Limb (tissue), 2 donors: ENCODE measurements around the gene STX11.
A peak's percentile ranks its signal among the peaks of the same experiment; 100 is the strongest.

Experiments
- DNase-seq, 2 donors: peaks; one replicate each; pipeline ENCODE4 v3.0.0-alpha.2; 2016; ENCODE audit errors: extremely low spot score in 2 of 2

The STX11 gene

DNA sequence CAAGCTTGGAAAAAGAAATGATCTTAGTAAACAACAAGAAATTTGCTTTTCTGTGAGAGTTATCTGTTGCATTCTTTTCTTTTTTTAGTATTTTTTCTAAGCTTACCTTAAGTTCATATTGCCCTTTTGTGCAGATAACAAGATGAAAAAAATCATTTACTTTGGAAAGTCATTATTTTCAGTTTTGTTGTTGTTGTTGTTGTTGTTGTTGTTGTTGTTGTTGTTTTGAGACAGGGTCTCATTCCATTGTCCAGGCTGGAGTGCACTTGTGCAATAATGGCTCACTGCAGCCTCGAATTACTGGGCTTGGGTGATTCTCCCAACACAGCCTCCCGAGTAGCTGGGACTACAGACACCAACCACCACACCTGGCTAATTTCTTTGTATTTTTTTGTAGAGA, 8.8 kb upstream of the STX11 start:
- no peak for DNase-seq

DNA sequence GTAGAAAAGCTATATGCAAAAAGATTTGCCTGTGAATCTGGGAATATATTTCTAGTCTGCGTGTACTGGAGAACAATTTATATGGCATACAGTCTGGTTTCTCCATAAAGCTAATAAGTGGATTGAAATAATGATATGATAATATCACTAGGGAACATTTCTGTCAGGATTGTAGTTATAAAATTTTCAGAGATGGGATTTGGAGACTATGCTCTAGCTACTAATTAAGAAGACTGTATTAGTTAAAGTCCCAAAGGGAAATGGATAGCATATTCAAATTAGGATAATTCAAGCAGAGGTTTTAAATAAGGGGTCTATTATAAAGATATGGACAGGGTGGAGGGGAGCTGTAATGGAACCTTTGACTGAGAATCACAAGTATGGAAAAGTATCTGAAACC, 7.2 kb upstream of the STX11 start:
- no peak for DNase-seq

DNA sequence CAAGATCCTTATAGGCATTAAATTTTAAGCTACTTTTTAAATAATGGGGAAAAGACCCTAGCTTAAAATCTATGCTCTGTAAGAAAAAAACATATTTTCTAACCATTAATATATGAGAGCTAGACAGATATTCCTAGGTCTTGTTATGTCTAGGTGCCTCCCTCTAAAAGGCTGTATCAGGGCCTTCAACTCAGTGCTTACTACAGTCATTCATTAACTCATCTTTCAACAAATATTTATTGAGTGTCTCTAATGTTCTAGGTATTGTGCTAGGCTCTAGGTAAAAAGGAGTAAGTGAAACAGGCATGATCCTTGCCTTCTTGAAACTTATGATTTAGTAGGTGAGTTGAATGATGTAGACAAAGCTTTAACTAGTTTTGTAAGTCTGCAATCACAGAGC, 6.4 kb upstream of the STX11 start:
- no peak for DNase-seq

DNA sequence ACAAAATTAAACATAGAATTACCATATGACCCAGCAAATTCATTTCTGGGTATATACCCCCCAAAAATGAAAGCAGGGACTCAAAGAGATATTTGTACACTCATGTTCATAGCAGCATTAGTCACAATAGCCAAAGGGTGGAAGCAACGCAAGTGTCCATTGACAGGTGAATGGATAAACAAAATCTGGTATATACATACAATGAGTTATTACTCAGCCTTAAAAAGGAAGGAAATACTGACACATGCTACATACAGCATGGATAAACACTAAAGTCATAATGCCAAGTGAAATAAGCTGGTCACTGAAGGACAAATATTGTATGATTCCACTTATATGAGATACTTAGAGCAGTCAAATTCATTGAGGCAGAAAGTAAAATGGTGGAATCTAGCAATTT, 5.3 kb upstream of the STX11 start:
- DNase-seq = no peak

DNA sequence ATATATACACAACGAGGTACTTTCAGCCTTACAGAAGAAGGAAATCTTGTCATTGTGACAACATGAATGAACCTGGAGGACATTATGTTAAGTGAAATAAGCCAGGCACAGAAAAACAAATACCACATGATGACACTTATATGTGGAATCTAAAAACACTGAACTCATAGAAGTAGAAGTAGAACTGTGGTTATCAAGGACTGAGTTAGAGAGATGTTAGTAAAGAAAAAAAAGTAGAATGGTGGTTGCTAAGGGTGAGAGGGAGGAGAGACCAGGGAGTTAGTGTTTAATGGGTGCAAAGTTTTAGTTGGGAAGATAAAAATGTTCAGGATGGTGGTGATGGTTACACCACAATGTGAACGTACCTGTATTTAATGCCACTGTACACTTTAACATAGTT, 4.8 kb upstream of the STX11 start:
- DNase-seq = no peak

DNA sequence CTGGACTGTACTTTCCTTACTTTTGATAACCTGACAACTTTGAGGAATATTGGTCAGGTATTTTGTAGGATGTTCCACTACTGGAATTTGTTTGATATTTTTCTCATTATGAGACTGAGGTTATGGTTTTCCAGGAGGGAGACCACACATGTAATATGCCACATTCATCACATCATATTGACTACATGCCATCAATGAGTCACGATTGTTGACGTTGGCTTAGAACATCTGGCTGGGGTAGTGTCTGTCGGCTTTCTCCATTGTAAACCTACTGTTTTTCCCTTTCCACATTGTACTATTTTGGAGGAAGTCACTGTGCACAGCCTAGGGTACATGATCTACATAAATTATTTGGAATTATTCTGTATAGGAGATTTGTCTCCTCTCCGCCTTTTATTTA, 1.4 kb upstream of the STX11 start:
- no peak for DNase-seq

DNA sequence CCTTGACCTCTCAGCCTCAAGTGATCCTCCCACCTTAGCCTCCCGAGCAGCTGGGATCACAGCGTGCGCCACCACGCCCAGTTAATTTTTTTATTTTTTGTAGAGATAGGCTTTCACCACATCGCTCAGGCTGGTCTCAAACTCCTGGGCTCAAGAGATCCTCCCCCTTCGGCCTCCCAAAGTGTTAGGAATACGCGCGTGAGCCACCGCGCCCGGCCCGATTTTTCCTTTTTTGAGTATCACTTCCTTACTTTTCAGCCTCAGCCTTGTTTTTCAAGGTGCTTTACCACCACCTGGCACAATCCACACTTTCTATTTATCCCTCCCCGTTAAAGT, 791 bp upstream of the STX11 start:
- DNase-seq = no peak

DNA sequence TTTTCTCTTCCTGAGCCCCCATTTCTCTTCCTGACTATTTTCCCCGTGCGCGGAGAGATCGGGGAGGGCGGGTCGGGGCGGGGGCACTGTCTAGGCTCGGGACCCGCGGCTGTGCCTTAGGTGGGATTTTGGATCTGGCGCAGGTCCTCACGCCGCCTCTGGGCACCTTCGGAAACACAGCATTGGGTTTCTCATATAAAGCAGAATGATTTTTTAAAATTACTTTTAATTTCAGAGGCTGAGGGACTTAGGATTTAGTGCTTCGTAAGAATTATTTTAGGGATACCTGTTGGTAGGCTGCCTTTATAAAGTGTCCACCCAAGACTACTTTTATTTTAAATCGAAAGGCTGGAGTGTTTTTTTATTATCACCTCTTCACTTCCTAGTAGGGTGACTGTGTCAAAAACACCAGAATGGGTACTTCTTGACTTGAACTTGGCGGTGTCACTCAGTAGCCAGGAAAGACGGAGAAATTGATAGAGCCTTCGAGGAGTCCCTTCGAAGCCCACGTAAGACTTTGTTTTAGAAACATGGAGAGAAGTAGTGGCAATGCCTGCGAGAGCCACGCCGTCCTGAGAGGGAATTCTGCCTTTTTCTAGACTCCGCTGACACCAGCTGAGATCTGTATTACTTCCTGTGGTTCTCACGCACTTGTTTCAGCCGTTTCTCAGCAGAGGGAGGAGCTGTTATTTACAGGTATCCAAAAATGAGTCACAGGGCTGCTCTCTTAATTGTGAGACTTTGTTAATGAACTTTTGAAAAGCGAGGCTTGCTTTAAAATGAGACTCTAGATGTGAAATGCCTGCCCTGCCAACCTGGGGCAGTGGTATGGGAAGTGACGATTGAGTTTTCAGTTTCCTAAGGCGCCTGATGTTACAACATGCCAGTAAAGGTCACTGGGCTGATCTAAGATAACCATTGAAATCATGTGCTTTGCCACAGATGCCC, 667 bp downstream of the STX11 start:
- DNase-seq = no peak

DNA sequence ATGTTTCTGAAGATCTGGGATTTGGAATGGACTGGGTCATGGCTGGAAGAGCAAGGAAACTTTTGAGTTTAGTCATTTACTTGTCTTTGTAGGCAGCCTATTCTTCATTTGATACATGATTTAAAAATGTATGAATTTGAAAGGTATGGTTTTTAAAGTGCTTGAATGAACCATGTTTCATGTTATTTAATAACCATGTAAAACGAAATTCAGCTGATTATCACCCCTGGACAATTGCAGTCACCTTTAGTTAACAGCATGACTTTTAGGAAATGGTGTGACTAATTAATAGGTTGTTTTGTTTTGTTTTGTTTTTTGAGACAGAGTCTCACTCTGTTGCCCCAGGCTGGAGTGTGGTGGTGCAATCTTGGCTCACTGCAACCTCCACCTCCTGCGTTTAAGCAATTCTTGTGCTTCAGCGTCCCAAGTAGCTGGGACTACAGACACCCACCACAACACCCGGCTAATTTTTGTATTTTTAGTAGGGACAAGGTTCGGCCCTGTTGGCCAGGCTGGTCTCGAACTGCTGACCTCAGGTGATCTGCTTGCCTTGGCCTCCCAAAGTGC, 2.1 kb downstream of the STX11 start:
- DNase-seq = no peak

DNA sequence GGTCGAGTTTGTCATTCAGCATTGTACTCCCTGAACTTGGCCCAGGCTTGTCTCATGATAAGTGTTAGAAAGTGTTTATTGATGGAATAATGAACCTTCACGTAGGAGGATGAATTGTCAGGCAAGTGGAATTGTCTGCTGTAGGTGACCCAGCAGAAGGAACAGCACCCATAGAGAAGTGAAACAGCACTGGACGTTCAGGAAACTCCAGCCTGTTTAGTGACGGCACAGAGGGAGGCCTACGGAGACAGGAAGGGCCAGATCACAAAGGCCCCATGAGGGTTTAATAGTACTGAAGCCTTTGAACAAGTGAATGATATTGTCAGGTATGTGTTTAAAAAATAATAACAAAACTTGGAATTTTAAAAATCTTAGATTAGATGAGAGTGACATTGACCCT, 2.9 kb downstream of the STX11 start:
- DNase-seq = no peak

DNA sequence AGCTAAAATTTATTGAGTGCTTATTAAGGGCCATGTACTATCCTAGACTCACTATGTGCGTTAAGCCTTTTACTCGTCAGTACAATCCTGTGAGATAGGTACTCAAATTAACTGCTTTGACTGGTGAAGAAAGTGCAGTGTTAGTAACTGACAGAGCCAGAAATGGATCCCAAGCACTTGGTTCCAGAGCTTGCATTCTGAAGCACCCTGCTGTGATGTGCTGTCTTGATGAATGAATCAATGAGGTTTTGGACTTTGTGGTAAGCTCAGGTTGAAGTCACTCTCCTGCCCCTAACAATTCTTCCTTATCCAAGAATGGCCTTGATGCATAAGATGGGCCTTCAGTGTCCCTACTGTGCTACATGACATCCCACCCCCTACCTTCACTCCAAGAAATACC, 3.7 kb downstream of the STX11 start:
- no peak for DNase-seq

DNA sequence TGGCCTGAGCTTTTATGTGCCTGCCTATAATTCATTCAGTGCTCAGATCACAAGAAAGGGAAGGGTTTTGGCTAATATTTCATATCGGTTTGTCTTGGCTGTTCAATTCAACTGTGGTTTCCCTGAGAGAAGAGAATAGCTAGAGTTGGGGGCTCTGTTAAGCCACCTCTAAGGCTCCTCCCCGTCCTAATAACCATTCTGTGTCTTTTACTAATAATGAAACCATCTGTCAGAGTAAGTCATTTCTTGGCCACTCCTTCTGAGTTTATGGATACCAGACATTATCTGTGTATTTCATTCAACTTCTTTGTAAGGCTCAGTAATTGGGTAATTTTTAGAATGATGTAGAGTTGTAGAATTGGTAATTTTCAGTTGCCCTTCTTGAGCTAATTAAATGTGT, 5.2 kb downstream of the STX11 start:
- DNase-seq = no peak

DNA sequence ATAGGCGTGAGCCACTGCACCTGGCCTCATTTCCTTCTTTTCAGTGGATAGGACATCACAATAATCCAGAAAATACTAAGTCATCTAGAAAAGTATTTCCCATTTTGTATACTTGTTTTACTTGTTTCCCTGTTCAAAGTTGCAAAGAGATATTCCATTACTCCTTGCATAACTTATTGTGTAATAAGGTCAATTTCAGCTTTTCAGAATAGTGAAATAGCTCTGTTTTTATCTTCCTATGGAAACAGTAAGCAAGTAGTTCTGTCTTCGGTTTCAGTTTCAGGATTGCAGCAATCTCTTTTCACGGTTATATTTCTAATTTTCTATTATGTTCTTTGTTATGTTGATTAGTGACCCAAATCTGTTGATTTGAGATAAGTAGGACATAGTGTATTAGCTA, 6.0 kb downstream of the STX11 start:
- DNase-seq = no peak

DNA sequence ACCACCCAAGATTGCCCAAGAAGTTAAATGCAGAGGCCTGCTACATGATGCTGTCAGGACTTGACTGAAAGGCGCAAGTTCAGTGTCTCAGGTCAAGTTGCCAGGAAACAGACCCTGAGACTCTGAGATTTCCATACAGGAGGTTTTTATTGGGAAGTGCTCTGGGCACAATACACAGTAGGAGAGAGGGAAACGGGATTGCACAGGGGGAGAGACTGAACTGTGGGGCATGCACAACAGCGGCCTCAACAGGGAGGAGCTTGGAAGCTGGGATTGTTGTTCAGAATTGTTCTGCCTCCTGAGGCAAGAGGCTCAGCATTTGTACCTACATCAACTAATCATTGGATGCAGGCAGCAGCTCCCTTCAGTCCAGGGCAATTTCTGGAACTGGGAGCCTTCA, 6.7 kb downstream of the STX11 start:
- no peak for DNase-seq

DNA sequence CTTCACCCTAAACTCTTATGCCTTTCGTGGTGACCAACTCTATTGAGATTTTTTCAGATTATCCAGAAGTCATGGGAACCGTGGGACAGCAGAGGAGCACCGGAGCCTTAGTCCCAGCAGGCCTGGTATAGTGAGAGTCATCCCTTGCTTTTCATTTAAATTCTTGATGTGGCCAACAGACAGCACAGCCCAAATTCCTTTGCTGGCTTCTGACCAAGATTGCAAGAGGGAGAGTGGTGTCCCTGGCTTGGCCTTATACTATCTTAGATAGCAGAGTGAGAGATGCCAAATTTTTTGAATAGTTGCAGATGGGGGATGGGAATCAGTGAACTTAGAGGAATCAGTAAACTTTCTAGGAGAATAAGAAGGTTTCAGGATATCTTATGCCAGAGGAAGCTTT, 7.8 kb downstream of the STX11 start:
- DNase-seq = peak in 1 of 2 donors; percentile 51

DNA sequence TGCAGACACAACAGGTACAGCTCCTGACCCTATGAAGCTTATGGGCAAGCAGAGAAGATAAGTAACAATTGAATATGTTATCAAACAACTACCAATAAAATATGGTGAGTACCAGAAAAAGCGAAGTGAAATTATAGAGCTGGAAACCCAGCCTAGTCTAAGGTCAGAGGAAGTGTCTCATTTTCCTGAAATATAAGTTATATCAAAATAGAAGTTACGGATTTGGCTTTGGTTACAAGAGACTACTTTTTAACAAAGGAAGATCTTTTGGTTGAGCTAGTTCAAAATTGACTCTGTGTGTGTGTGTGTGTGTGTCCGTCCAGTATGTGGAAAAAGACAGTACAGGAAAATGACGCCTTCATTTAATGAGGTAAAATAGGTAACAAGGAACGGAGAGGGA, 8.9 kb downstream of the STX11 start:
- DNase-seq = no peak

DNA sequence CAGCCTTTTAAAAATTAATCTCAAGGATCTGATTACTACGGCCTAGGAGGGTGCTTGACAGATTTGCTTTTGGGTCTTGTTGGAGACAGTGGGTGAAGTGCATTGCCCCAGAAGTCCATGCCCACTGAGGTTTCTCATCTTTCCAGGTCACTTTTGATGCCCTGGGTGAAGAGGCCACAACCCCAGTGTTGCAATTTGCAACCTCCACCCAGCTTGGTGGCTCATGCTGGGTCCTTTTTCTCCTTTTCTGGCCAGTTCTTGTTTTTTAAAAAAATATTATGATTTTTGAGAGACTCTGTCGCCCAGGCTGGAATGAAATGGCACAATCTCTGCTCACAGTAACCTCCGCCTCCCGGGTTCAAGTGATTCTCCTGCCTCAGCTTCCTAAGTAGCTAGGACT, 9.4 kb downstream of the STX11 start:
- no peak for DNase-seq

DNA sequence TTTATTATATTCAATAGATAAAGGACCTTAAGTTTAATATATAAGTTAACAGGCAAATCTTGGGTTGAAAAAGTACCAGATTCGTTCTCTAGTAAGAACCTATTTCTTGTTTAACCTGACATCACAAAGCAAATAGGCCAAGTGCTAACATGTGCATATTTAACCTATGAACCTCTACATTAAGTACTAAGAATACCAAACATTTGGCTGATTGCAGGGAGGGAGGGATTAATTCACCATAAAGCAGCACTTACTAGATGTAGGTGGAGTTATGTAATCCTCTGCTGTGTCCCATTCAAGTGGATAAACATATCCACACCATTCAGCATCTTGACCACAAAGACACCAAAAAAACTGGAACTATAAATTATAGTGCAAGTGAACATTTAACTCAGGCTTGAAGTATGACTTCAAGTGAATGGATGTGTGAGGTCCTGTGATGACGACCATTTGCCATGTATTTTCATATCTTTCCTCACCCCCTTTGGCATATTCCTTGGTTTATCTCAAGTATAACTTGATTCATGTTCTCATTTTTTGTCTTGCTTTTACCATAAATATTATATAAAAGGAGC, 10.2 kb downstream of the STX11 start:
- DNase-seq = no peak

DNA sequence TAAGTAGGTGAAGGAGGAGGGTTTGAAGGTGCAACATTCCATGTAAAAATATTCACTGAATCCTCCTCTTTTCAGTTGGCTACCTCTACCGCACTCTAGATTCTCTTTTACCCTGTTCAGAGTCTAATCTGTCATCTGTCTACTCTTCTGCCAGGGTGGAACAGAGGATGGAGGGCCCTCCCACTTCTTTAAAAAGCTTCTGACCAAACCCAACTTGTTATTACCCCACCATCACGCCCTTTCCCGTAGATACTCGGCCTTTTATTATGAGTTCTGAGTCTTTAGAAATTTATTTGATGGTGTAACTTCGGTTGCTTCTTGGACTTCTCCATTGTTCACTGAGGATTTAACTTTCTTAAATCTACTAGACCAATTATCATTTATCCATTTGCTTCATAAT, 11.7 kb downstream of the STX11 start:
- DNase-seq = no peak

DNA sequence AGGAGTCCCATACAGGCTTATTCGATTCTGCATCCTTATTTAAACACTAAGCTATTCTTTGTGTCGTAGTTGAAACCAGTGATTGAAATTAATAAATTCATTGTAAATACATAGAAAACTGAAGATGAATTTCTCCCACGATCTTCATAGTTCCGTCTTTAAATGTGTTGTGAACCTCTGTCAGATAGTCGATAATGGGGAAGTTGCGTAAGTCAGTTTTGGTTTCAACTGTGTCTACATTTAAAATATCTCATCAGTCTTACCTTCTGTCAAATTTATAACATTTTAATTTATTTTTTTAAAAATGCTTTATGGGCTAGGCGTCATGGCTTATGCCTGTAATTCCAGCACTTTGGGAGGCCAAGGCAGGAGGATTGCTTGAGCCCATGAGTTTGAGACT, 12.7 kb downstream of the STX11 start:
- DNase-seq = no peak

DNA sequence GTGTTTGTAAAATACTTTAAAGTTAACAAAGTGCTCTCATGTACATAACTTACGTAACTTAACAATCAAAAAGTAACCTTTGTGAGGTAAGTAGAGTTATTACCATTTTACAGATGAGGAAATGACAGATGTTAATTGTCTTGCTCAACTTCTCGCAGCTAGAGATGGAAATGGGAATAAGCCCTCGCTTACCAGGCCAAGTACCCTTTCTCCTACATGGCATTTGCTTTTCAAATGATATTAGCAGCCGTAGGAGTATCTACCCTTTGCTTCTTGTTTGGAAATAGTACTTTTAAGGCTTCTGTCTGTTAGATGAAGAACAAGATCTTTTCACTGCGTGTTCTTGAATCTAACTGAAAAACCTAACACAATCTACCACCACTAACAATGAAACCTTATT, 15.5 kb downstream of the STX11 start:
- no peak for DNase-seq

DNA sequence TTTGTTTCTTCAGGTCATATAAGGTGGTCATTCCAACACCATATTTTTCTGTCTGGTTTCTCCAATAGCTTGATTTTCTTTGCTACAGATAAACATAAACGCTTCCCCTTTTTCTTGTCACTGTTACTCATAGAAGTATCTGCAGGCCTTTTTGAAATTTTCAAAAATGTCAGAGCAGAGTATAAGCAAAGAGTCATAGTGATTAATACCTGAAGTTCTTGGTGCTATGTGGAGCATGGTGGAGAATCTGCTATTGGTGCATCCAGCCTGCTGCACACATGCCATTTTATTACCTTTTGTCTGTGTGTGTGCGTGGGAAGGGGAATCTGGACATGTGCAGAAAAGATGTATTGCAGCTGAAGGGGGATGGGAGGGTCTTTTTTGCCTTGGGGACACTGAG, 19.7 kb downstream of the STX11 start:
- DNase-seq = no peak

DNA sequence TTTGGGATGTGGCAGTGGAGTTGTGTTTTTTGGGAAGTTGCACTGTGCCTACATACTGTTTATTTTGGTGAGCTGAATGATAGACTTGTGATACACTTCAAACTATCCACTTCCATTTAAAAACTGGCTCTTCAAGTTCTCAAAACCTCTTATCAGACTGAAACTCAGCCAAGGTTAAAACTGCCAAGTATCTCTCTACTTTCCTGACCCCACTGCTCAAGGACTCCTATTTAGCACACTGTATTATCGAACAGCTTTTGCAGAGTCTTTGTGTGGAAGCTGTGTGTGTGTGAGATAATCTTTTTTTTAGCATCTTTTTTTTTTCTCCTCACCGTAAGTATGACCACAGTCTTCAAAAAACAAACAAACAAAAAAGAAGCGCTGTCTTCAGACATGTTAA, 21.1 kb downstream of the STX11 start:
- no peak for DNase-seq
